GM21723 (cell line): Measurements from ENCODE around the gene C4BPA.

ENCODE experiments used
- ATAC-seq: cut with Tn5 transposase; IDR thresholded peaks from one replicate; pipeline ENCODE4 v1.9.1; 2021; ENCODE audit warnings: mild to moderate bottlenecking, moderate library complexity; ENCODE audit not compliant: unreplicated experiment

The C4BPA gene

GRCh38 chr1:207077012-207077411 lies 27.0 kb upstream of the C4BPA start:
- ATAC-seq: no peak

DNA sequence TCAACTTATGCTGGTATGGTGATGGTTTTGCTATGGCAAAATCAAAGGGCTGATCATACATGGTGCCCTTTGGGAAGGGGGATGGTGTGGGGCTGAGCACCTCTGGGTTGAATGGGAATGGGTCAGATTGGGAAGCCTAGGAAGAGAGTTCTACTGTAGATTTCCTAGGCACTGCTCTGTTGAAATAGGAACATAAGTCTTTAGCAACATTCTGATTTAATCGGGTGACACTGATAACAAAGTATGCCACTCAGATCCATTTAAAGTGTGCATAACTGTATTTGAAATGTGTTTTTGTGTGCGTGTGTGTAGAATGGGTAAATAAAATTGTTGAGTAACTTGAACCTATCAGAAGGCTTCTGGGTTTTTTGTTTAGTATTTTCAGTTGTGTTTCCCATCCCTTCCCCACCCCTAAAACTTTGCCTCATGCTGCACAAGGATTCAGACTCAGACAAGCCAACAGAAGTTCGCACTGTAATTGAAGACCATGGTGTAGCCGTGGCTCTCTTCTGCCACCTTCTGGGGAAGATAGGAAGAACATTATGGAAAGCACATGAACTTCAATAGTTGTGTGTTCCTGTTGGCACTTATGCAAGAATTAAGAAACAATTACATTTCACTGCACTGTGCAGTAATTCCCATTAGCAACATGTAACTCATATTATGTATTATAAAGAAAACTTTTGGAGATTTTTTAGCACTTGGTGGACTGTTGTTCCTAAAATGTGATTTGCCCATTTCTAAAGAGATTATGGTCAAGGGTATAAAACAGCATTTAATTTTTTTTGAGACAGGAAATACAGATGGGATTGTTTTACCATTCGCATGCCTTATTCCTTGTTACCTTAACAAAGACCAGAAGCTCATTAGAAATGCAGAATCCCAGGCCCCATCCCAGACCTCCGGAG lies 26.3 kb upstream of the C4BPA start:
- peak; percentile 62 for ATAC-seq

- ATAC-seq: no peak
Observed at GRCh38 chr1:207078578-207079132, 25.4 kb upstream of the C4BPA start.

- ATAC-seq: no peak
Observed at GRCh38 chr1:207079706-207080241, 24.3 kb upstream of the C4BPA start.

DNA sequence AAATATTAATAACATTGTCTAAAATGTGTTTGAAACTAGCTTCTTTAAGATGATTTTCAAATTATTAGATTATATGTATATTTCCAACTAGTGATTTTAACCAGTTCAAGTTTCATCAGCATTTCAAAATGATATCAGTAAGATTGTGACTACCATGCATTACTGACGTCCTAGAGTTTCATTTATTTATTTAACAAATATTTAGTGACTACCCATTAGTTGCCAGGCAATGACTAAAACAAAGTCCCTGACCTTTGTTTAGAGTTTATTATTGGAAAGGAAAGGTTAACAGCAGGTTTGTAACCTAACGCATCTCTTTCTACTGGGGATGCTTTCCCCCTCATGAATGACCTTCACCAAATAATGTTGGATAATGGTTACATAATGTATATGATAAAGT lies 22.9 kb upstream of the C4BPA start:
- no peak for ATAC-seq

GRCh38 chr1:207081806-207082205 lies 22.2 kb upstream of the C4BPA start:
- no peak for ATAC-seq

DNA sequence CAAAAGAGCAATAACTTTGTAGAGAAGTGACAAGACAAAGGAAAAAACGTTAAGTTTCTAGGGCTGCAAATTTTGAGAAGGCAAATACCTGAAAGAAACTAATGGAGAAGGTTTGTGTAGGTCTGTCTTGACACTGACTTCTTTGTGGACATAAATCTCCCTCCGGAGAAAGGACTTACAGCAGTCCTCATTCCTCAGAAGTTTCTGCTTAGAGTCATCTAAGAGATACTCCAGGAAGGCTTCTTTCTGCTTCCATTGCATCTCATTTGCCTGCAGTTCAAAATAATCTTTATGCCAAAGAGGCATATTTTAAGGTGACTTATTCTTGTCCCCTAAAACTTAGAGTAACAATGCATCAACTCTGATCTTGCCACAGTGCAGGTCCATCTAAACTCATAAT lies 19.8 kb upstream of the C4BPA start:
- ATAC-seq: no peak

GRCh38 chr1:207084701-207085180 lies 19.3 kb upstream of the C4BPA start:
- ATAC-seq: peak; percentile 67

- no peak for ATAC-seq
Observed at GRCh38 chr1:207085887-207086286, 18.1 kb upstream of the C4BPA start.

- no peak for ATAC-seq
Observed at GRCh38 chr1:207088161-207088560, 15.9 kb upstream of the C4BPA start.

GRCh38 chr1:207088701-207089626 lies 15.1 kb upstream of the C4BPA start, which contains the start of gene C4BPB:
Gene C4BPB (plus strand): TSS chr1:207088860. CDS start chr1:207089532, 672 bp downstream.
- ATAC-seq: no peak

DNA sequence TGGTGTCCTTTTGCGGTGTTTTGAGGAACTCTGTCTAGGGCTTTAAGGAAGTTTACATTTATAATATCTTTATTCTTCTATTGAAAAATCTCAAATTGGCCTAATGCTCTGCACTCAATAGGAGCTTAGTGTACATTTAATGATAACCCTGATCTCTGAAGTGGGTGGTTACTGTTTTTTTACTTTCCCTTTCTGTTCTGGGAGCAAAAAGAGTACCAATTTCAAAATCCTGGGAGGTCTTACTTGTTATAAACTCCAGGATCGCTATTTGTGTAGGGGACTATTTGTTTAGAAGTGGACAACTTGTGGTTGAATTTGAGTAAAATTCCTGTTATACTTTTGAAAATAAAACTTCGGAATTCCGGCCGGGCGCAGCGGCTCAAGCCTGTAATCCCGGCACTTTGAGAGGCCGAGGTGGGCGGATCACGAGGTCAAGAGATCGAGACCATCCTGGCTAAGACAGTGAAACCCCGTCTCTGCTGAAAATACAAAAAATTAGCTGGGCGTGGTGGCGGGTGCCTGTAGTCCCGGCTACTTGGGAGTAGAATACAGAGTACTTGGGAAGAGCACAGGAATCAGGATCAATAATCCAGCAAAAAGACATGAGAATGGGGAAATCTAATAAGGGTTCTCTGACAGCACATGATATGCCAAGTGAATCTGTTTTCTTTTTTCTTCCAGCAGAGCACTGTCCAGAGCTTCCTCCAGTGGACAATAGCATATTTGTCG lies 14.2 kb upstream of the C4BPA start:
- ATAC-seq: no peak

GRCh38 chr1:207091200-207091908 lies 12.7 kb upstream of the C4BPA start:
- ATAC-seq: no peak

GRCh38 chr1:207093944-207094343 lies 10.1 kb upstream of the C4BPA start:
- ATAC-seq: no peak

- peak; percentile 80 for ATAC-seq
Observed at GRCh38 chr1:207097871-207098324, 6.1 kb upstream of the C4BPA start.

DNA sequence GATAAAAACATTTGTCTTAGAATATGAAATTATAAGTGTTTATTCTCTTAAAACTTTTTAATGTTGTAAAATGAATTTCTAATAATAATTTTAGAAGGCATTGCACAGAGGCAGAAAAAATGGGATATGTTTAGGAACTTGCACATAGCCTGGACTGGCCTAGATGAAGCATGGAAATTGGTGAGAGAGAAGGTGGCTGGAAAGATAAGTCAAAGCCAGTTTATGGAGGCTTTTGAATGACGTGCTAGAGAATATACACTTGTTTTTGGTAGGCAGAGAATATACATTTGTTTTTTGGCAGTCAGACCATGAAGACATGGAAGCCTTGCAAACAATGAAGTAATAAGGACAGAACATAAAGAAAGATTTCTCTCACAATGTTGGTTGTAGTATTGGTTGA lies 2.3 kb upstream of the C4BPA start:
- no peak for ATAC-seq

- ATAC-seq: no peak
Observed at GRCh38 chr1:207102146-207102545, 1.9 kb upstream of the C4BPA start.

DNA sequence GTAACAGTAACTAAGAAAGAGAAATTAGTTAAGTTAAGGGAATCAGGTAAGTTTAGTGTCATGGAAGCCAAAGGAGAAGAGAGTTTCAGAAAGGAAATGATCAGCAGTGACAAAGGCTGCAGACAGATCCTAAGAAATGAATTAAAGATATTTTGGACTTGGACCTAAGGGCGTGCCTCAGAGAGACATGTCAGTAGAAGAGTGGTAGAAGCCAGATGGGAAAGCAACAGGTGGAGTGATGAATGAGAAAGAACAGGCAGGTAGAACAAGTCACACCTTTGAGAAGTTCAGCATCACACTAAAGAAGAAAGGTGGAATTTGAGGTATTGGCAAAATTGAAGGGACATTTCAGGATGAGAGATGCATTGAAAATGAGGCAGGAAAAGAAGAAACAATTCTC lies 1.4 kb upstream of the C4BPA start:
- no peak for ATAC-seq

DNA sequence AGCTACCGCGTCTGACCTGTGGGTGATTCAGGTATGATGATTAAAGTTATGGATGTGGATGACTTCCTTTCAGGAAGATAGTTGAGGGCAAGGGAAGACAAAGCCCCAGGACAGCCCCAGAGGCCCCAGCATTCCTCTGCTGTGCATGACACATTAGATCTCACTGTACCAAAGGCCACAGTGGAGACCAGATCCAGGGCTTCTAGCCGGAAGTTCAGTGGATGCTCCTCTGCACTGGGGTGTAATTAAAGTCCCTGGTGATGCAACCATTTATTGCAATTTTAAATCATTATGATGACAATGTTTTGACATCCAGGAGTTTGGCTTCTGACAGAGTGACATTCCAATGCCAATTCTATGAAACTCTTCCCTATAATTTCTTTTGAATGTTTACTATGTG lies 5.0 kb downstream of the C4BPA start:
- no peak for ATAC-seq
